A204.1 (cell line): ENCODE data around the gene GZMM.
"Not testable (repeated sequence)": the region's sequence is repeated elsewhere in the genome, so short reads cannot be mapped to it uniquely, and the experiment has no call there.

Experiments
- FAIRE-seq: peaks from 2 replicates; lab custom pipeline; 2012; peaks lifted over from hg19 to GRCh38; lab: Jason Lieb, UNC

The GZMM gene

GRCh38 chr19:583198-583967 lies 39.5 kb downstream of the GZMM start:
- no peak for FAIRE-seq

- FAIRE-seq, result no peak
Measured at GRCh38 chr19:583968-584239, 40.1 kb downstream of the GZMM start.

GRCh38 chr19:584240-585001 lies 40.6 kb downstream of the GZMM start:
- FAIRE-seq, result no peak

GRCh38 chr19:585146-585545 lies 41.3 kb downstream of the GZMM start:
- not testable (repeated sequence) for FAIRE-seq

GRCh38 chr19:585551-586110 lies 41.8 kb downstream of the GZMM start:
- FAIRE-seq, result no peak

GRCh38 chr19:588093-588740 lies 44.4 kb downstream of the GZMM start:
- FAIRE-seq, result no peak

GRCh38 chr19:588741-589692 lies 45.2 kb downstream of the GZMM start:
- no peak for FAIRE-seq

- no peak for FAIRE-seq
Measured at GRCh38 chr19:589693-590395, 46.0 kb downstream of the GZMM start, which contains the start of gene HCN2. TSS of gene HCN2 (plus strand) at chr19:589881. CDS start at chr19:589946, 65 bp downstream.

- FAIRE-seq, result no peak
Measured at GRCh38 chr19:590396-590745, 46.5 kb downstream of the GZMM start.

- FAIRE-seq, result no peak
Measured at GRCh38 chr19:590750-591098, 46.9 kb downstream of the GZMM start.

GRCh38 chr19:591099-591958 lies 47.5 kb downstream of the GZMM start:
- FAIRE-seq, result no peak

GRCh38 chr19:592101-592500 lies 48.2 kb downstream of the GZMM start:
- no peak for FAIRE-seq

GRCh38 chr19:593055-593454 lies 49.2 kb downstream of the GZMM start:
- FAIRE-seq, result no peak

- FAIRE-seq, result no peak
Measured at GRCh38 chr19:593505-593904, 49.7 kb downstream of the GZMM start.

GRCh38 chr19:594265-594870 lies 50.5 kb downstream of the GZMM start:
- FAIRE-seq, result no peak

- FAIRE-seq, result no peak
Measured at GRCh38 chr19:595326-596262, 51.7 kb downstream of the GZMM start.

- no peak for FAIRE-seq
Measured at GRCh38 chr19:596263-596655, 52.4 kb downstream of the GZMM start.

GRCh38 chr19:597406-598315 lies 53.8 kb downstream of the GZMM start:
- FAIRE-seq, result no peak
